Testis (tissue), 2 donors: ENCODE data around the gene P2RY14.

Experiments
- CTCF ChIP-seq, 3 experiments: fragments of 450-650 bp in 2 of 3; fragments of 200-600 bp in 1 of 3; sonication (generic) in 1 of 3; IDR thresholded peaks; one replicate each; pipeline ENCODE4 v1.5.1; 2016 to 2019; ENCODE audit warnings: antibody characterized with exemption in 3 of 3, mild to moderate bottlenecking in 2 of 3, moderate library complexity in 1 of 3
- POLR2A ChIP-seq: fragments of 450-650 bp; IDR thresholded peaks from one replicate; pipeline ENCODE4 v1.6.1; 2017; ENCODE audit warnings: antibody characterized with exemption, mild to moderate bottlenecking, moderate library complexity

GRCh38 chr3:151232991-151233390 lies 45.4 kb downstream of the P2RY14 start:
- TF ChIP-seq CTCF (IDR thresholded peaks at IDR 0.05) (no peak), POLR2A (no peak)
